Peyer's patch (tissue), 4 donors: Measurements from ENCODE around the gene FMN1. TPM values are rescaled to one million over a fixed set of nuclear protein-coding genes. Genes with fewer than 3 reads are reported as not detected.

Experiments
- DNase-seq, 3 donors: peaks; one replicate each; pipeline ENCODE4 v3.0.0-alpha.2; 2017 to 2019
- H3K27ac ChIP-seq, 4 donors: fragments of 200-600 bp; sonication (generic); one replicate each; pipeline ENCODE4 v1.5.1; 2016 to 2019
- H3K27me3 ChIP-seq, 2 donors: fragments of 200-600 bp; sonication (generic); one replicate each; pipeline ENCODE4 v1.5.1; 2019
- H3K36me3 ChIP-seq, 3 donors: fragments of 200-600 bp; sonication (generic); one replicate each; pipeline ENCODE4 v1.5.1; 2016 to 2019
- H3K4me1 ChIP-seq, 4 donors: fragments of 200-600 bp; sonication (generic); one replicate each; pipeline ENCODE4 v1.5.1; 2016 to 2019
- H3K4me3 ChIP-seq, 4 donors: fragments of 200-600 bp; sonication (generic); 1 replicate in 3 of 4; 2 replicates in 1 of 4; pipeline ENCODE4 v1.5.1; 2016 to 2019; ENCODE audit warnings: mild to moderate bottlenecking in 1 of 4
- H3K9me3 ChIP-seq, 4 donors: fragments of 200-600 bp; sonication (generic); one replicate each; pipeline ENCODE4 v1.5.1; 2016 to 2019; ENCODE audit warnings: mild to moderate bottlenecking in 1 of 4
- CTCF ChIP-seq, 6 experiments: fragments of 450-650 bp in 4 of 6; fragments of 200-600 bp in 2 of 6; sonication (generic) in 1 of 6; IDR thresholded peaks; one replicate each; pipeline ENCODE4 v1.5.1; 2017 to 2019; ENCODE audit warnings: antibody characterized with exemption in 6 of 6, mild to moderate bottlenecking in 3 of 6, moderate library complexity in 1 of 6
- POLR2A ChIP-seq, 2 donors: fragments of 450-650 bp; IDR thresholded peaks; one replicate each; pipeline ENCODE4 v1.5.1; 2017; ENCODE audit warnings: antibody characterized with exemption in 2 of 2, mild to moderate bottlenecking in 2 of 2, moderate library complexity in 2 of 2
- total RNA-seq, 4 donors: library from RNA; depleted of rRNA; stranded (reverse); fragments of >200 nt; gene quantifications; one replicate each; pipeline ENCODE4 v1.1.0, GENCODE V29; 2016

FMN1 gene
- total RNA-seq, 4 donors from 2014 or later, result 15.4 to 57.8 (median 29.1) TPM

- TF ChIP-seq POLR2A (IDR thresholded peaks at IDR 0.05) (no peak), CTCF (IDR thresholded peaks at IDR 0.05) (no peak)
- Histone ChIP-seq H3K4me1 (no peaks in the 10 kb centered on the region), H3K36me3 (no peaks in the 10 kb centered on the region), H3K9me3 (no peaks in the 10 kb centered on the region), H3K4me3 (no peak overlapping the region), H3K27me3 (no peaks in the 10 kb centered on the region), H3K27ac (no peak overlapping the region)
- DNase-seq, result no peak
These were observed 461.8 kb downstream of the FMN1 start for GRCh38 chr15:32732574-32733157.

GRCh38 chr15:32730677-32731654 lies 463.5 kb downstream of the FMN1 start:
- peak in 2 of 3 donors; percentile 82 to 85 for DNase-seq
- Histone ChIP-seq H3K4me3 (no peak overlapping the region), H3K27me3 (no peaks in the 10 kb centered on the region), H3K4me1 (no peaks in the 10 kb centered on the region), H3K27ac (no peak overlapping the region), H3K36me3 (no peaks in the 10 kb centered on the region), H3K9me3 (no peaks in the 10 kb centered on the region)
- no peak for TF ChIP-seq CTCF (IDR thresholded peaks at IDR 0.05)
- TF ChIP-seq POLR2A (IDR thresholded peaks at IDR 0.05), result no peak

- H3K4me3 ChIP-seq, result no peak overlapping the region
- H3K4me1 ChIP-seq, result no peaks in the 10 kb centered on the region
- no peak for DNase-seq
- no peak overlapping the region for H3K27ac ChIP-seq
- H3K36me3 ChIP-seq, result no peaks in the 10 kb centered on the region
- no peak for TF ChIP-seq CTCF (IDR thresholded peaks at IDR 0.05)
- no peak for TF ChIP-seq POLR2A (IDR thresholded peaks at IDR 0.05)
- no peaks in the 10 kb centered on the region for H3K9me3 ChIP-seq
- H3K27me3 ChIP-seq, result no peaks in the 10 kb centered on the region
These were observed 464.7 kb downstream of the FMN1 start for GRCh38 chr15:32729700-32730395.

GRCh38 chr15:32723171-32723948 lies 471.2 kb downstream of the FMN1 start:
- Histone ChIP-seq H3K4me1 (peaks cover 0 to 10% (median 0%) of the 10 kb centered on the region in 4 donors), H3K27me3 (peaks cover 0 to 2% of the 10 kb centered on the region in 2 donors)
- DNase-seq, result no peak

More at GRCh38 chr15:32723171-32723948, 471.2 kb downstream of the FMN1 start:
- Histone ChIP-seq H3K9me3 (no peaks in the 10 kb centered on the region), H3K27ac (no peak overlapping the region), H3K36me3 (no peaks in the 10 kb centered on the region), H3K4me3 (no peak overlapping the region)
- TF ChIP-seq CTCF (IDR thresholded peaks at IDR 0.05) (no peak), POLR2A (IDR thresholded peaks at IDR 0.05) (no peak)
